ENCODE results near the gene CFHR2. TPM values are rescaled to one million over a fixed set of nuclear protein-coding genes. Genes with fewer than 3 reads are reported as not detected.
"Not testable (repeated sequence)": the region's sequence is repeated elsewhere in the genome, so short reads cannot be mapped to it uniquely, and the experiment has no call there.

CFHR2 gene
- 295 TPM for total RNA-seq

DNA sequence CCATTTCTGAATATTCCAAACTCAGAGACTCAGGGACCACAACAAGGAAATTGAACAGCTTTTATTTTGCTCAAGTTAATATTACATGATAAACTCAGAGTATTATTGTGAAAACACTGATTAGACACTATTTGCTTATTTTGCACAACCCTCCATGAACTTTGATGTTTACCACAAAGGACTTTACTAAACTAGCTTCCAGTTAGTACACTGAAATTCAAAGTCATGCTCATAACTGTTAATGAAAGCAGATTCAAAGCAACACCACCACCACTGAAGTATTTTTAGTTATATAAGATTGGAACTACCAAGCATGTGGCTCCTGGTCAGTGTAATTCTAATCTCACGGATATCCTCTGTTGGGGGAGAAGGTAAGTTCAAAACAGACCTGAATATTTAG lies at the start of gene CFHR2:
Gene CFHR2, plus strand, starts transcription at position 171 of the 400 bp plus-strand sequence. Its CDS starts 143 bp downstream, at position 314.
- DNase-seq (ENCODE audit: low spot score), result not testable (repeated sequence)

DNA sequence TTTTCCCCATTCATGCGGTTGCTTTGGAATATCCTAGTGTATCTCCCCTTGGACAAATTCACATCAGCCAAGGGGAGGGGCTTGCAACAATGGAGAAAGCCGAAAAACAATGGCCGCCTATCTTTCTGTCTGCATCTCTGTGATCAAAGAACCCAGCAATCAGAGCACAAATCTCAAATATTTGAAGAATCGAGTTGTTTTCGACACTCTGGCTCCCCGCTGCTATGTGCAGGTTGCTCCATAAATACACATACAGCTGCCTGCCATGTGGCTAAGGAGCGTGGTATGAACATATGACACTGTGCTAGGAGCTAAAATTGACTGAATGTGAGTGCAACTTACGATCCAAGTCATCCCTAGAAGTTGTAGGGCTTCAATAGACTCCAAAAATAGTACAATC lies 47.2 kb upstream of the CFHR2 start:
- DNase-seq (ENCODE audit: low spot score), result no peak

More for the DNA sequence above, at the start of gene CFHR2:
- peak; percentile 70 for ATAC-seq

DNA sequence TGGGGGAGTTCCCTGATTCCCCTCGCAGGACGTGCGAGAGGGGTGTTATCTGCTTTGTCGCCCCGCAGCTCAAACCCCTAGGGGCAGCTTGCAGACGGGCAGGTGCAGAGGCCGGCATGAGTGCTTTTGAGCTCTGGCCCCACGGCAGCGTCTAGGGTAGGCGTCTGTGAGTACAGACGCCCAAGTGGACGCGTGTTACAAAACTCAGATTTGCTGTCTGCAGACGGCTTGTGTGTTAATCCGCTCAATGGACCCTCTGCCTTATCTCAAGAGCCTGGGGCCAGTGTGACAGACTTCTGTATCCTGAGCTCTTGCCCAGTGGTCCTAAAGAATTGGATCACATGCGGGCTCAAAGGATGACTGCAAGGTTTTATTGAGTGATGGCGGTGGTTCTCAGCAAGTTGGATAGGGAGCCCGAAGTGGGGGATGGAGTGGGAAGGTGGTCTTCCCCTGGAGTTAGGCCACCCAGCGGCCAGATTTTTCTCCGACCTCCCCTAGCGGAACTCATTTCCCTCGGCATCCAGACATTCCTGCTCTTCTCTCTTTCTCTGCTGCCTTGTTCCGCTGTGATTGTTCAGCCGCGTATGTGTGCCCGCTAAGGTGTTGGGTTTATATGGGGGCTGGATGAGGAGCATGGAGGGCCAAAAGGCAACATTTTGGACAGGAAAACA lies 46.2 kb upstream of the CFHR2 start:
- DNase-seq (ENCODE audit: low spot score) (no peak), ATAC-seq (peak; percentile 68)

More for the DNA sequence above, 47.2 kb upstream of the CFHR2 start:
- peak; percentile 74 for ATAC-seq

DNA sequence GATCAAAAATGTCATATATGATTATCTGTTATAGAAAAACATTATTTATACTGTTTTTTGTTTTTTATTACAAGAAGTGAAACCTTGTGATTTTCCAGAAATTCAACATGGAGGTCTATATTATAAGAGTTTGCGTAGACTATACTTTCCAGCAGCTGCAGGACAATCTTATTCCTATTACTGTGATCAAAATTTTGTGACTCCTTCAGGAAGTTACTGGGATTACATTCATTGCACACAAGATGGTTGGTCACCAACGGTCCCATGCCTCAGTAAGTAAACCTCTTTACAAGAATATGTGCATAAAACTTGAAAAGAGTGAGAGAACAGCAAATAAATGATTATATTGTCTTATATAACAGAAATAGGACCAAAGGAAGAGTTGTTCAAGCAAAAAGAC lies 41.2 kb upstream of the CFHR2 start:
- no peak for ATAC-seq
- no peak for DNase-seq (ENCODE audit: low spot score)

DNA sequence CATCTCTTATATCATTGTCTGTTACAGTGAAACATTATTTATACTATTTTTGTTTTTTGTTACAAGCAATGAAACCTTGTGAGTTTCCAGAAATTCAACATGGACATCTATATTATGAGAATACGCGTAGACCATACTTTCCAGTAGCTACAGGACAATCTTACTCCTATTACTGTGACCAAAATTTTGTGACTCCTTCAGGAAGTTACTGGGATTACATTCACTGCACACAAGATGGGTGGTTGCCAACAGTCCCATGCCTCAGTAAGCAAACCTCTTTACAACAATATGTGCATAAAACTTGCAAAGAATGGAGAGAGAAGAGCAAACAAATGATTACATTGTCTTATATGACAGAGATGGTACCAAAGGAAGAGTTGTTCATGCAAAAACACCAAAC lies 33.3 kb upstream of the CFHR2 start:
- ATAC-seq, result peak; percentile 41

DNA sequence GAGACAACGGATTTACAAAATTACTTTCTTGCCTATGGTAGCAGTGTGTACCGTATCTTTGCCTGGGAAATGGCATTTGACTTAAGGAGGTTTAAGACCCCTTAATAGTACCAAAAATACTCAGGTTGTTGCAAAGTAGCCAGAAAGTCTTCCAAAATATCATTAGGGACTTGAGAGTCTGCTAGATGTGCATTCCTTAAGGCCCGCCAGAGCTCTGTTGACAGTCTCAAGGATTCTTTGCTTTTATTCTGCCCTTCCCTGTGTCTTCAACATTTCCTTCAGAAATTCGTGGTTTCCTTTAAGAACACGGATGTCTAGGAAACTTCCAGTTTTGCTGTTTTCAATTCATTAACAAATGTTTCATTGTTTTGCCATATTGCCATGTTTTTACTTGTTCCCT lies 31.3 kb upstream of the CFHR2 start:
- not testable (repeated sequence) for DNase-seq (ENCODE audit: low spot score); ATAC-seq

More for the DNA sequence above, 33.3 kb upstream of the CFHR2 start:
- no peak for DNase-seq (ENCODE audit: low spot score)

DNA sequence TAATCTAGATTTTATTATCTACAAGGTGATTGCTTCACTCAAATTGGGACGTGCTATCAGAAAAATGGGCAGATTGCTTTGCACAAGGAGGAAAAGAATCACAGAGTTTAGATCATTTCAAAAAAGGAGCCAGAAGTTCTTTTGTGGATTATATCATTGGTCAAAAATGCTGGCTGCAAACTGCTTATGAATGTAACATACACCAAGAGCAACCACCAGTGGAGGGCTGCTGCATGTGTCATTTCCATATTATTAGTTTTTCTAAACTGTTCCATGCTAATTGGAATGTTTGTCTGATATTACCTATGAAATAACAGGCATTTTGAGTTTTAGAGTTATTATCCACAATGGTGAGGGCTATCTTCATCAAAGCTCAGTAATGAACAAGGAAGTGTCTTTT lies 16.7 kb upstream of the CFHR2 start:
- not testable (repeated sequence) for ATAC-seq; DNase-seq (ENCODE audit: low spot score)

DNA sequence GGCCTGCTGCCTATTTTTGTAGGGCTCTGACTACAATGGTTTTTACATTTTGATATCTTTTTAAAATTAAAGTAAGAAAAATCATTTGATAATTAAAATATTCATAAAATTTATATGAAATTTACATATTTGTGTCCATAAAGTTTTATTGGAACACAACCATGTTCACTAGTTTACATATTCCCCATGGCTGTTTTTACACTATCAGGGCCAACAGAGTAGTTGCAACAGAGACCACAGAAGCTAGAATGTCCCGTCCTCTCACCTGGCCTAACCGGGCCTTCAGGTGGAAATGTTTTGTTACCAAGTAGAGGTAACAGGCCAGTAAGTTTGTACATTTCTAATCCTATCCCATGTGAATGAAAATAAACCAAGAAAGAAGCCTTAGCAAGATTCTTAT lies 10.7 kb upstream of the CFHR2 start:
- ATAC-seq; DNase-seq (ENCODE audit: low spot score): not testable (repeated sequence)

DNA sequence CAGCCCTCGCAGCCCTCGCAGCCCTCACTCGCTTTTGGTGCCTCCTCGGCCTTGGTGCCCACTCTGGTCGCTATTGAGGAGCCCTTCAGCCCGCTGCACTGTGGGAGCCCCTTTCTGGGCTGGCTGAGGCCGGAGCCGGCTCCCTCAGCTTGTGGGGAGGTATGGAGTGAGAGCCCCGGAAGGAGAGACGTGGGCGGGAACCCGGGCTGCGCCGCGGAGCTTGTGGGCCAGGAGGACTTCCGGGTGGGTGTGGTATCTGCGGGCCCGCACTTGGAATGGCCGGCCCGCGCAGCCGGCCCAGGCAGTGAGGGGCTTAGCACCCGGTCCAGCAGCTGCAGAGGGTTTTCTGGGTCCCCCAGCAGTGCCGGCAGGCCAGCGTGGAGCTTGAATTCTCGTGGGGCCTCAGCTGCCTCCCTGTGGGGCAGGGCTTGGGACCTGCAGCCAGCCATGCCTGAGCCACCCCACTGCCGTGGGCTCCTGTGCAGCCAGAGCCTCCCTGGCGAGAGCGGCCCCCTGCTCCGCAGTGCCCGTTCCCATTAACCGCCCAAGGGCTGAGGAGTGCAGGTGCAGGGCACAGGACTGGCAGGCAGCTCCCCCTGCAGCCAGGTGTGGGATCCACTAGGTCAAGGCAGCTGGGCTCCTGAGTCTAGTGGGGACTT lies 9.9 kb upstream of the CFHR2 start:
- DNase-seq (ENCODE audit: low spot score), result no peak
- ATAC-seq, result no peak

DNA sequence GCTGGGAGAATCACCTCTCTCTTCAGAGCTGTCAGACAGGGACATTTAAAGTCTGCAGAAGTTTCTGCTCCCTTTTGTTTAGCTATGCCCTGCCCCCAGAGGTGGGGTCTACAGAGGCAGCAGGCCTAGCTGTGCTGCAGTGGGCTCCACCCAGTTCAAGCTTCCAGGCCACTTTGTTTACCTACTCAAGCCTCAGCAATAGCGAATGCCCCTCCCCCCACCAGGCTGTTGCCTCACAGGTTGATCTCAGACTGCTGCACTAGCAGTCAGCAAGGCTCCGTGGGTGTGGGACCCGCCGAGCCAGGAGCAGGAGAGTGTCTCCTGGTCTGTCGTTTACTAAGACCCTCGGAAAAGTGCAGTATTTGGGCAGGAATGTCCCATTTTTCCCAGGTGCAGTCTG lies 2.1 kb upstream of the CFHR2 start:
- DNase-seq (ENCODE audit: low spot score), result peak; percentile 78
- peak; percentile 27 for ATAC-seq

DNA sequence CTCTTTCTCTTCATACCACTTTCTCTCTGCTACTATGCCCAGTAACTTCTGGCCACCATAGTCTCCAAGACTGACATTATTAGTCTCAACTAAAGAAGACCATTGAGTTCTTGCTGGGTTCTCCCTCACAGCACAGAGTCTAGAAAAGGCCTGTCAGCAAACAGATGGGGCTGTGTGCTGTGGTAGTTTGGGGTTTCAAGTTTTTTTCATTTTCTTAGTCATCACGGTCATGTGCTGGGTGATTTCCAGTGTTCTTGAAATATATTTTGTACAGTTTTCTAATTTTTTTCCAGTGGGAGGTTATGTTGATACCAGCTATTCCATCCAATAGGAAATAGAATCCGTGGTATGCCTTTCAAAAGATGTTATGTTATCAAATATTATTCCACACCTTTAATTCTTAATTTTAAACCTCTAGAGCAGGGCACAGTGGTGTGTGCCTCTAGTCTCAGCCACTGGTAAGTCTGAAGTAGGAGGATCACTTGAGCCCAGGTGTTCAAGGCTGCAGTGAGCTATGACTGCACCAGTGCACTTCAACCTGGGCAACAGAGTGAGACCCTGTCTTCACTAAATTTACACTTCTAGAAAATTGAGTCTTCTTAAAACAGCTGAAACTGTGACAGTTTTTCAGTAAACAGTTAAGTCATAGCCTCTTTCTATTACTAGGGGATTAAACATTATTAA lies 8.3 kb downstream of the CFHR2 start:
- ATAC-seq, result no peak
- DNase-seq (ENCODE audit: low spot score), result no peak

DNA sequence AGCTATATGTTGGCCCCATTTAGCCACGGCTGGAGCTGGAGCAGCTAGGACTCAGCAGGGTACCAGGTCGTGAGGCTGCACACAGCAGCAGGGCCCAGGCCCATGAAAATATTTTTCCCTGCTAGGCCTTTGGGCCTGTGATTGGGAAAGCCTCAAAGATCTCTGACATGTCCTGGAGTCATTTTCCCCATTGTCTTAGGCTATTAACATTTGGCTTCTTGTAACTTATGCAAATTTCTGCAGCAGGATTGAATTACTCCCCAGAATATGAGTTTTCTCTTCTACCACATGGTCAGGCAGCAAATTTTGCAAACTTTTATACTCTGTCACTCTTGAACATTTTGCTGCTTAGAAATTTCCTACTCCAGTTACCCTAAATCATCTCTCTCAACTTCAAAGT lies 11.2 kb downstream of the CFHR2 start:
- DNase-seq (ENCODE audit: low spot score), result no peak
- ATAC-seq, result no peak

DNA sequence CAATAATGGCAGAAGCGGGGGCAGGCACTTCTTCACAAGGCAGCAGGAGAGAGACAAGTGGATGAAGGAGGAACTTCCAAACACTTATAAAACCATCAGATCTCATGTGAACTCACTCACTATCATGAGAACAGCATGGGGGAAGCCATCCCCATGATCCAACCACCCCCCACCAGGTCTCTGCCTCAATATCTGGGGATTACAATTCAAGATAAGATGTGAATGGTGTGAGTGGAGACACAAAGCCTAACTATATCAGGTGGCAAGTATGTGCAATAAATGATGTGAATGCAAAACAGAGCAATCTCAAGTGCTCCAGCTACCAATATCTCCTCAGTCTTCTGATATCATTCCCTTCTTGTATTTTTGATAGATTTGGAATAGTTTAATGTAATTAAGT lies 12.4 kb downstream of the CFHR2 start:
- DNase-seq (ENCODE audit: low spot score) (no peak), ATAC-seq (no peak)

DNA sequence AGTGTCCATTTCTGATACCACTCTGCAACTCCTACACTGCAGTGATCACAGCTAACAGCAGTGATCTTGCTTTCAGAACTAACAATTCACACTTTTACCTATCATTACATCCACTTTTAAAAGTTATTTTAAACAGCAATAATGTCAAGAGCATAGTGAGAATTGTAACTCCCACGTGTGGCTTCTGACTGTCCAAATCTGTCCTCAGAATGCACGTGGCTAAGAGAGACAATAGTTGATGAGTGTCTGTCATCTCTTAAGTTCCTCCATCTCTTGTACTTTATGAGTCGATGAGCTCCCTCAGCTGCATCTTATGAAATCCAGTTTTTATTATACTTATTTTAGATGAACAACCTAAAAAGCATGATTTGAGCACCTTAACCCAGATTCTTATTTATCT lies 17.3 kb downstream of the CFHR2 start:
- no peak for ATAC-seq
- DNase-seq (ENCODE audit: low spot score), result no peak

DNA sequence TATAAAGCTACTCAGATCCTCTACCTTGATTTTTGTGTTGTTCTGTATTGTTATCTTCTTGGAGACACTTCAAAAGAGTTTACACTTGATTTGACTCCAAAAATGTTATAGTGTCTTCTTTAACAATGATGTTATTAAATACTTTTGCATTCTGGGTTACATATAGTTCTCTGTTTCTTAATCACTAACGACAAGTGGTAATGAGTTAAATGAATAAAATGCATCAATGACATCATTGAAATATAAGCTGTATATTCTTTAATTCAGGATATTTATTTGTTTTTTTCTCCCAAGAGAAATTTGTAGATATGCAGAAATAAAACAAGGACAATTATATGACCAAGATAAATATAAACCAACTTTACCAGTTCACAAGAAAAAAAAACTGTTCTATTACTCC lies 26.6 kb downstream of the CFHR2 start:
- DNase-seq (ENCODE audit: low spot score) (no peak), ATAC-seq (no peak)

DNA sequence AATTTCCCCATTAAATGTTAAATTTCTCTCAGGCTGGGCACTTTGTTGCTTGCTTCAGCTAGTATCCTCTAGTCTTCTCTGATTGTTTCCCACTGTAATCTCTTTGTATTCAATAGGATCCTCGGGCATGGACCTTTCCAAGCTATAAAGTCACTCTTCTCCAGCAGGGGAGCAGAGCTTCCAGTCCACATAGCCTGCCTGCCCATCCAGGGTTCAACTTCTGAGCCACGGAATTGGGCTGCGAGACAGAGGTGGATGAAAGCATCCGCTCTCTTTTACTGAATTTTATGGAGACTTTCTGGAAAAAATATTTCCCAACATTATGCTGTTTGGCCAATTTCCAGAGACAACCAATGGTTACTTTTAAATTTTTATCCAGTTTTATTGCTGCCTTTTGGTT lies 32.7 kb downstream of the CFHR2 start:
- DNase-seq (ENCODE audit: low spot score), result peak; percentile 48
- ATAC-seq, result peak; percentile 67

DNA sequence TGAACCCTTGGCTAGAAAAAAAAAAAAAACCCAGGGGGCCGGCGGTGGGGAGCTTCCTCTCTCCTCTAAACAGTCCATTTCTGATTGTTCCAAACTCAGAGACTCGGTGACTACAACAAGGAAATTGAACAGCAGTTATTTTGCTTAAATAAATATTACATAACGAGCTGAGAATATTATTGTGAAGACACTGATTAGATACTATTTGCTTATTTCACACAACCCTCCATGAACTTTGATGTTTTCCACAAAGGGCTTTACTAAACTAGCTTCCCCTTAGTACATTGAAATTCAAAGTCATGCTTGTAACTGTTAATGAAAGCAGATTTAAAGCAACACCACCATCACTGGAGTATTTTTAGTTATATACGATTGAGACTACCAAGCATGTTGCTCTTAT lies 33.7 kb downstream of the CFHR2 start, which contains the start of gene CFHR5:
Gene CFHR5, plus strand, starts transcription at position 279 of the 400 bp plus-strand sequence. Its CDS starts 109 bp downstream, at position 388.
- ATAC-seq, result peak; percentile 73

DNA sequence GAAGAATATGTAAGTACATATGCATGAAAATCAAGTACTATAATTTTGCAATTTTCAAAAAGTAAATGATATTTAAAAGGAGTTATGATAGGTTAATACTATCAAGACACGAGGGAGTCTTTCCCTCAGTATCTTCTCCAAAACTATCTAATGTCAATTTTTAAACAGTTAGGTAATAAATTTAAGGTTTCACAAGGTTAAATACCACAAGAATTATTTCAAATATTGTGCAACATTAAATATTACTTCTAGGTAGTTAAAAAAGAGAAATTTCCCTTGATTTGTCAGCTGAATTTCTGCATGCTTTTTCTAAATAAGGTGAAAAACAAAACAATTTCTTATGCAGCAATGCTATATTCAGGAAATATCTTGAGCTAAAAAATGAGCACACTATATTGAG lies 37.3 kb downstream of the CFHR2 start:
- ATAC-seq, result no peak
- no peak for DNase-seq (ENCODE audit: low spot score)

More for the DNA sequence above, 33.7 kb downstream of the CFHR2 start, which contains the start of gene CFHR5:
- no peak for DNase-seq (ENCODE audit: low spot score)

DNA sequence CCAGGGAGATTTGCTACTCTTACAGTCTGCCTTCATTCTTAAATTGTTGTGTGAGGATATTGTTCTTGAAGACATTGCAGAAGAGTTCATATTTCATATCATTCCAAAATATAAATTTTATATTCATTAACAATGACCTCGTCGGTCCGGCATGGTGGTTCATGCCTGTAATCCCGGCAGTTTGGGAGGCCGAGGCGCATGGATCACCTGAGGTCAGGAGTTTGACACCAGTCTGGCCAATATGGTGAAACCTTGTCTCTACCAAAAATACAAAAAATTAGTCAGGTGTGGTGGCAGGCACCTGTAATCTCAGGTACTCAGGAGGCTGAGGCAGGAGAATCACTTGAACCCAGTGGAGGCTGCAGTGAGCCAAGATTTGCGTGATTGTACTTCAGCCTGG lies 38.7 kb downstream of the CFHR2 start:
- DNase-seq (ENCODE audit: low spot score); ATAC-seq: not testable (repeated sequence)

DNA sequence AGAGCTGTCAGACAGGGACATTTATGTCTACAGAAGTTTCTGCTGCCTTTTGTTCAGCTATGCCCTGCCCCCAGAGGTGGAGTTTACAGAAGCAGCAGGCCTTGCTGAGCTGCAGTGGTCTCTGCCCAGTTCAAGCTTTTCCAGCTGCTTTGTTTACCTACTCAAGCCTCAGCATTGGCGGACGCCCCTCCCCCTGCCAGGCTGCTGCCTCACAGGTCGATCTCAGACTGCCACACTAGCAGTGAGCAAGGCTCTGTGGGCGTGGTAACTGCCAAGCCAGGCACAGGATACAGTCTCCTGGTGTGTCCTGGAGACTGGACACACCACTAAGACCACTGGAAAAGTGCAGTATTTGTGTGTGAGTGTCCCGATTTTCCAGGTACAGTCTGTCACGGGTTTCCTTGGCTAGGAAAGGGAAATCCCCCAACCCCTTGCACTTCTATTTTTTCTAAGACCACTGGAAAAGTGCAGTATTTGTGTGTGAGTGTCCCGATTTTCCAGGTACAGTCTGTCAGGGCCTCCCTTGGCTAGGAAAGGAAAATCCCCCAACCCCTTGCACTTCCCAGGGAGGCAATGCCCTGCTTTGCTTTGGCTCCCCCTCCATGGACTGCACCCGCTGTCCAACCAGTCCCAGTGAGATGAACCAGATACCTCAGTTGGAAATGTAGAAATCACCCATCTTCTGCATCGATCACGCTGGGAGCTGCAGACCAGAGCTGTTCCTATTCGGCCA lies 48.5 kb downstream of the CFHR2 start:
- DNase-seq (ENCODE audit: low spot score) (peak; percentile 97), ATAC-seq (peak; percentile 99)

DNA sequence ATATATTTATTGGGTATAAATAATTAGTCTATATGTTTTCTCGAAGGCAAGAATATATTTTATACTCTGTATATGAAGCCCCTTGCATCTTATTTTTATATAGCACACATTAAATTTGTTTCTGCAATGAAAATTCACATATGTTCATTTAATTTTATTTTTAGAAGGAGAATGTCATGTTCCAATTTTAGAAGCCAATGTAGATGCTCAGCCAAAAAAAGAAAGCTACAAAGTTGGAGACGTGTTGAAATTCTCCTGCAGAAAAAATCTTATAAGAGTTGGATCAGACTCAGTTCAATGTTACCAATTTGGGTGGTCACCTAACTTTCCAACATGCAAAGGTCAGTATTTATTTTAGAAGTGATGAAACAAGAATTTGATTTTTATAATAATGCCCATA lies 50.4 kb downstream of the CFHR2 start:
- DNase-seq (ENCODE audit: low spot score) (no peak), ATAC-seq (no peak)

Data from left lobe of liver (tissue), 2 donors.